ENCODE data around the gene PRR20E. TPM values are rescaled to one million over a fixed set of nuclear protein-coding genes. Genes with fewer than 3 reads are reported as not detected.
"Not testable (repeated sequence)": the region's sequence is repeated elsewhere in the genome, so short reads cannot be mapped to it uniquely, and the experiment has no call there.

Gene PRR20E
- not detected for total RNA-seq

GRCh38 chr13:57166897-57167296 lies at the start of gene PRR20E:
PRR20E (plus strand) TSS chr13:57167197; CDS start chr13:57167584, 387 bp downstream.
- H3K9me3 ChIP-seq, H3K27me3 ChIP-seq, H3K4me1 ChIP-seq, ATAC-seq, H3K36me3 ChIP-seq, H3K4me3 ChIP-seq, H3K27ac ChIP-seq: not testable (repeated sequence)
- no CpG with 5 or more reads among the region's 22 CpGs for WGBS, 2 donors (ENCODE audit: low coverage in 1 of 2)

GRCh38 chr13:57123681-57124080 lies 43.3 kb upstream of the PRR20E start:
- peak; percentile 74 for ATAC-seq
- 0 to 13% methylated on average over 1 of the region's 1 CpG for WGBS, 2 donors (ENCODE audit: low coverage in 1 of 2)
- no peaks in the 10 kb centered on the region for H3K9me3 ChIP-seq
- H3K4me3 ChIP-seq = no peak overlapping the region
- no peak for TF ChIP-seq EP300 (IDR thresholded peaks at IDR 0.05)
- peak; percentile 27 for TF ChIP-seq POLR2AphosphoS5 (IDR thresholded peaks at IDR 0.05)
- no peak for TF ChIP-seq POLR2A (IDR thresholded peaks at IDR 0.05)
- TF ChIP-seq CTCF (IDR thresholded peaks at IDR 0.05) = no peak
- no peaks in the 10 kb centered on the region for H3K36me3 ChIP-seq
- H3K4me1 ChIP-seq = peaks cover 0 to 9% (median 0%) of the 10 kb centered on the region in 3 donors
- H3K27me3 ChIP-seq = no peaks in the 10 kb centered on the region
- H3K27ac ChIP-seq = peak overlapping the region in 1 of 4 donors; percentile 26

GRCh38 chr13:57128909-57129308 lies 38.1 kb upstream of the PRR20E start:
- no peaks in the 10 kb centered on the region for H3K36me3 ChIP-seq
- H3K4me1 ChIP-seq = peaks cover 0 to 2% (median 0%) of the 10 kb centered on the region in 3 donors
- H3K27ac ChIP-seq = no peak overlapping the region
- no peak overlapping the region for H3K4me3 ChIP-seq
- ATAC-seq = no peak
- no peaks in the 10 kb centered on the region for H3K27me3 ChIP-seq
- TF ChIP-seq POLR2AphosphoS5 (IDR thresholded peaks at IDR 0.05) (no peak), CTCF (IDR thresholded peaks at IDR 0.05) (no peak), EP300 (IDR thresholded peaks at IDR 0.05) (no peak), POLR2A (IDR thresholded peaks at IDR 0.05) (no peak)
- 85 to 91% methylated on average over 6 of the region's 6 CpGs for WGBS, 2 donors (ENCODE audit: low coverage in 1 of 2)
- H3K9me3 ChIP-seq = no peaks in the 10 kb centered on the region

- no peaks in the 10 kb centered on the region for H3K9me3 ChIP-seq
- no peaks in the 10 kb centered on the region for H3K27me3 ChIP-seq
- H3K4me3 ChIP-seq = no peak overlapping the region
- H3K36me3 ChIP-seq = no peaks in the 10 kb centered on the region
- H3K4me1 ChIP-seq = no peaks in the 10 kb centered on the region
- TF ChIP-seq POLR2A (IDR thresholded peaks at IDR 0.05) (no peak), EP300 (IDR thresholded peaks at IDR 0.05) (no peak), CTCF (IDR thresholded peaks at IDR 0.05) (no peak), POLR2AphosphoS5 (IDR thresholded peaks at IDR 0.05) (no peak)
- 24 to 44% methylated on average over 2 of the region's 2 CpGs for WGBS, 2 donors (ENCODE audit: low coverage in 1 of 2)
- no peak for ATAC-seq
- H3K27ac ChIP-seq = no peak overlapping the region
Observed at GRCh38 chr13:57136093-57136492, 30.9 kb upstream of the PRR20E start.

GRCh38 chr13:57137585-57137984 lies 29.4 kb upstream of the PRR20E start:
- 78 to 89% methylated on average over 3 to 4 of the region's 4 CpGs for WGBS, 2 donors (ENCODE audit: low coverage in 1 of 2)
- ATAC-seq = no peak
- Histone ChIP-seq H3K9me3 (no peaks in the 10 kb centered on the region), H3K4me3 (no peak overlapping the region), H3K36me3 (no peaks in the 10 kb centered on the region), H3K4me1 (no peaks in the 10 kb centered on the region), H3K27ac (no peak overlapping the region), H3K27me3 (no peaks in the 10 kb centered on the region)
- no peak for TF ChIP-seq CTCF (IDR thresholded peaks at IDR 0.05)
- no peak for TF ChIP-seq POLR2A (IDR thresholded peaks at IDR 0.05)
- TF ChIP-seq POLR2AphosphoS5 (IDR thresholded peaks at IDR 0.05) = no peak
- no peak for TF ChIP-seq EP300 (IDR thresholded peaks at IDR 0.05)
